Breast epithelium (tissue), 3 donors: ENCODE measurements around the gene FBXL19.

Source experiments
- CTCF ChIP-seq, 3 donors: fragments of 450-650 bp; IDR thresholded peaks; one replicate each; pipeline ENCODE4 v1.5.1; 2016 to 2017; ENCODE audit warnings: antibody characterized with exemption in 3 of 3, mild to moderate bottlenecking in 3 of 3, moderate library complexity in 3 of 3
- POLR2A ChIP-seq: fragments of 450-650 bp; IDR thresholded peaks from one replicate; pipeline ENCODE4 v1.6.1; 2016; ENCODE audit warnings: antibody characterized with exemption, mild to moderate bottlenecking, moderate library complexity
- POLR2AphosphoS5 ChIP-seq, 3 donors: sonication (generic); formaldehyde crosslinking; IDR thresholded peaks; one replicate each; pipeline ENCODE4 v1.6.1; 2017; ENCODE audit warnings: antibody characterized with exemption in 3 of 3

- TF ChIP-seq CTCF (IDR thresholded peaks at IDR 0.05) (no peak), POLR2A (no peak), POLR2AphosphoS5 (IDR thresholded peaks at IDR 0.05) (no peak)
These were observed 56.0 kb downstream of the FBXL19 start for GRCh38 chr16:30979170-30980022.
